CD4-positive, alpha-beta memory T cell (primary cell): ENCODE measurements around the gene BZW1. TPM values are rescaled to one million over a fixed set of nuclear protein-coding genes. Genes with fewer than 3 reads are reported as not detected.

Experiments used
- CTCF ChIA-PET: fragments of 350-600 bp; sonication (Branson Sonifier 250); formaldehyde crosslinking; loops from one replicate; lab custom pipeline; 2021; ENCODE audit warnings: inconsistent platforms; ENCODE audit not compliant: partially characterized antibody; lab: Charles Lee
- POLR2A ChIA-PET: fragments of 350-600 bp; sonication (Branson Sonifier 250); formaldehyde crosslinking; loops from one replicate; lab custom pipeline; 2021; ENCODE audit not compliant: partially characterized antibody; lab: Charles Lee
- DNase-seq, 5 donors: peaks; one replicate each; pipeline versions ENCODE4 v3.0.0 to v3.0.0-alpha.2; 2020 to 2022; ENCODE audit warnings: mixed read lengths in 1 of 5
- H3K27ac ChIP-seq: one replicate; pipeline ENCODE4 v1.7.0; 2013; ENCODE audit warnings: low read depth, low read length
- H3K27me3 ChIP-seq: 2 replicates; pipeline ENCODE4 v1.7.0; 2013; ENCODE audit warnings: mild to moderate bottlenecking, low read length, moderate library complexity; ENCODE audit not compliant: insufficient read depth
- H3K36me3 ChIP-seq: 2 replicates; pipeline ENCODE4 v1.7.0; 2013; ENCODE audit warnings: mild to moderate bottlenecking, low read length, moderate library complexity; ENCODE audit not compliant: insufficient read depth
- H3K4me1 ChIP-seq: 2 replicates; pipeline ENCODE4 v1.7.0; 2013; ENCODE audit warnings: mild to moderate bottlenecking, low read length, moderate library complexity; ENCODE audit not compliant: insufficient read depth
- H3K4me3 ChIP-seq, 2 donors: one replicate each; pipeline ENCODE4 v1.7.0; 2013; ENCODE audit warnings: low read length in 2 of 2, mild to moderate bottlenecking in 1 of 2
- H3K9me3 ChIP-seq, 2 donors: one replicate each; pipeline ENCODE4 v1.7.0; 2013; ENCODE audit warnings: low read length in 2 of 2, control low read depth in 1 of 2; ENCODE audit not compliant: control insufficient read depth in 1 of 2
- H3K27ac Mint-ChIP-seq, 7 donors: one replicate each; pipeline ENCODE4 v1.8.0; 2020 to 2021; ENCODE audit warnings: mixed read lengths in 7 of 7, mild to moderate bottlenecking in 6 of 7, inconsistent platforms in 3 of 7, moderate library complexity in 3 of 7
- H3K27me3 Mint-ChIP-seq, 2 donors: one replicate each; pipeline ENCODE4 v1.8.0; 2020 to 2021; ENCODE audit warnings: mixed read lengths in 2 of 2
- H3K36me3 Mint-ChIP-seq, 2 donors: one replicate each; pipeline ENCODE4 v1.8.0; 2020 to 2021; ENCODE audit warnings: mixed read lengths in 2 of 2, inconsistent platforms in 1 of 2, mild to moderate bottlenecking in 1 of 2
- H3K4me1 Mint-ChIP-seq, 4 donors: one replicate each; pipeline ENCODE4 v1.8.0; 2020 to 2021; ENCODE audit warnings: mixed read lengths in 4 of 4, mild to moderate bottlenecking in 1 of 4
- H3K4me3 Mint-ChIP-seq, 8 donors: one replicate each; pipeline ENCODE4 v1.8.0; 2020 to 2021; ENCODE audit warnings: mixed read lengths in 8 of 8, mild to moderate bottlenecking in 7 of 8, moderate library complexity in 6 of 8, inconsistent platforms in 3 of 8
- H3K9me3 Mint-ChIP-seq, 8 donors: one replicate each; pipeline ENCODE4 v1.8.0; 2020 to 2021; ENCODE audit warnings: mixed read lengths in 8 of 8, mild to moderate bottlenecking in 5 of 8, inconsistent platforms in 3 of 8, moderate library complexity in 1 of 8
- intact Hi-C: fragments of 100-400 bp; cut with micrococcal nuclease; formaldehyde crosslinking; loops from one replicate; pipeline ENCODE4 v1.15.1; 2023
- polyA plus RNA-seq, 2 donors: library from polyadenylated mRNA; unstranded; fragments of 300-500 nt; fragmentation: Illumina TruSeq; gene quantifications; one replicate each; pipeline ENCODE4 v1.2.3, GENCODE V29; 2021
- total RNA-seq, 2 experiments: library from RNA; stranded (reverse); gene quantifications; one replicate each; pipeline ENCODE4 v1.2.3, GENCODE V29; 2021

Gene BZW1
- total and polyA plus RNA-seq, 4 experiments from 2014 or later, result 126 to 257 (median 165) TPM

DNA sequence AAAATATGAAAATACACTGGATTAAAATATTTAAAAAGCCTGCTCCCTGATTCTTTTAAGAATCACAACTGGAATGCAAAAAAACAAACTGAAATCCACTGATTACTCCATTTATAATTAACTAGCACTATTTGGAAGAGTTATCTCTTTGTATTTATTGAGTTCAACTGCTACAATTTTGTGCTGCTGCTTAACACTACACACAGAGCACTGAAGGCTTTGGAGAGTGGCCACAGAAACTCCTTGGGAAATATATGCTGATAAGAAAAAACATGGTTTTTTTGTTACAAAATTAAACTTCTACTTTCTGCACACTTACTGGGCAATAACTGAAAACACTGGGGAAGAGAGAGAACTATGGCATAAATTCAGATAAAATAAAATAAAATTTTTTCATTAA is 19.8 kb upstream of the BZW1 start:
- no peak overlapping the region for H3K4me3 ChIP-seq
- no peaks in the 10 kb centered on the region for H3K36me3 Mint-ChIP-seq
- no peaks in the 10 kb centered on the region for H3K9me3 ChIP-seq
- H3K4me1 Mint-ChIP-seq, result peaks cover 0 to 1% (median 0%) of the 10 kb centered on the region in 4 donors
- intact Hi-C loops, result no loop called here
- H3K36me3 ChIP-seq, result no peaks in the 10 kb centered on the region
- H3K27ac ChIP-seq, result no peak overlapping the region
- POLR2A ChIA-PET, result no interaction called here
- no peak for DNase-seq
- peaks cover 3 to 5% of the 10 kb centered on the region in 2 donors for H3K27me3 Mint-ChIP-seq
- H3K4me3 Mint-ChIP-seq, result no peak overlapping the region
- H3K4me1 ChIP-seq, result no peaks in the 10 kb centered on the region
- no peaks in the 10 kb centered on the region for H3K27me3 ChIP-seq
- H3K9me3 Mint-ChIP-seq, result no peaks in the 10 kb centered on the region
- H3K27ac Mint-ChIP-seq, result no peak overlapping the region
- CTCF ChIA-PET, result no interaction called here

DNA sequence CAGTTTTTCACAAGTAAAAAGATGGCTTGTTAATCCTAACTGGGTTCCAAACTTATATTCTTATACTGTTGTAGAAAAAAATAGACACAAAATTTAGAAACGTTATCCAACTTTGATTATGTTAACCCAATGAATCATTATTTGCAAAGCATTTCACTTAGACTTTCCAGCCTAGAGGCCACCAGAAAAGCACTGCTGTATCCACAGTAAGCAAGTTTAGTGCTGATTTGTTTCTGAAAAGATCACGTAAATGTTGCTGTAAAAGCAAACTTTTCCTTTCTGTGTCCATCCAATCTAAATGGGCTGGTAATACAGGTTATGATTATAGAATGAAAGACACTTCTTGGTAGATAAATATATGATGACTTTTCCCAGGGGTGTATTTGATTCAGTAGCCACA is 17.6 kb upstream of the BZW1 start:
- Histone ChIP-seq H3K27me3 (no peaks in the 10 kb centered on the region), H3K9me3 (no peaks in the 10 kb centered on the region), H3K4me3 (no peak overlapping the region), H3K27ac (no peak overlapping the region), H3K4me1 (no peaks in the 10 kb centered on the region), H3K36me3 (no peaks in the 10 kb centered on the region)
- no peak for DNase-seq
- H3K4me3 Mint-ChIP-seq, result no peak overlapping the region
- no peaks in the 10 kb centered on the region for H3K4me1 Mint-ChIP-seq
- peaks cover 1 to 5% of the 10 kb centered on the region in 2 donors for H3K27me3 Mint-ChIP-seq
- no peak overlapping the region for H3K27ac Mint-ChIP-seq
- POLR2A ChIA-PET, result no interaction called here
- CTCF ChIA-PET, result no interaction called here
- H3K9me3 Mint-ChIP-seq, result no peaks in the 10 kb centered on the region
- H3K36me3 Mint-ChIP-seq, result no peaks in the 10 kb centered on the region
- intact Hi-C loops, result no loop called here

DNA sequence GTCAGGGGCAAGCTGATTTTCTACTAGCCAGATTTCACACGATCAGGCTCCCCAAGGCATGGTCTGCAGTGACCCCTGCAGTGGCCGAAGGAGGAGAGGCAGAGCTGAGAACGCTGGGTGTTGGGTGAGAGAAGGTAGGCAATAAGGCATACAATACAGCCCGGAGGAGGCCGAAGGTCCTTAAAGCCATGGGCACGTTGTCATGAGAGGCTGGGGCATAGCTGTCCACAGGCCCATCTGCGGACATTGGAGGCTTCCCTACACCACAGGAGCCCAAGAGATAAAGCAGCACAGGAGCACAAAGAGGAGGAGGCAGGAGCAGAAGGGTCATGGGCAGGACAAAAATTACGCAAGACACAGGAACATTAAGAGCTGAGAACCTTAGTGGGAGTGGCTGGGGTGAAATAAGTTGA is 16.7 kb upstream of the BZW1 start:
- peak overlapping the region in 1 of 7 donors; percentile 64 for H3K27ac Mint-ChIP-seq
- no peaks in the 10 kb centered on the region for H3K4me1 Mint-ChIP-seq
- no peaks in the 10 kb centered on the region for H3K4me1 ChIP-seq
- intact Hi-C loops, result no loop called here
- H3K27ac ChIP-seq, result no peak overlapping the region
- H3K9me3 ChIP-seq, result no peaks in the 10 kb centered on the region
- no peak overlapping the region for H3K4me3 ChIP-seq
- H3K9me3 Mint-ChIP-seq, result no peaks in the 10 kb centered on the region
- H3K4me3 Mint-ChIP-seq, result no peak overlapping the region
- no peaks in the 10 kb centered on the region for H3K27me3 ChIP-seq
- DNase-seq, result no peak
- peaks cover 1 to 4% of the 10 kb centered on the region in 2 donors for H3K27me3 Mint-ChIP-seq
- no peaks in the 10 kb centered on the region for H3K36me3 ChIP-seq
- ChIA-PET POLR2A (no interaction called here), CTCF (no interaction called here)
- no peaks in the 10 kb centered on the region for H3K36me3 Mint-ChIP-seq

DNA sequence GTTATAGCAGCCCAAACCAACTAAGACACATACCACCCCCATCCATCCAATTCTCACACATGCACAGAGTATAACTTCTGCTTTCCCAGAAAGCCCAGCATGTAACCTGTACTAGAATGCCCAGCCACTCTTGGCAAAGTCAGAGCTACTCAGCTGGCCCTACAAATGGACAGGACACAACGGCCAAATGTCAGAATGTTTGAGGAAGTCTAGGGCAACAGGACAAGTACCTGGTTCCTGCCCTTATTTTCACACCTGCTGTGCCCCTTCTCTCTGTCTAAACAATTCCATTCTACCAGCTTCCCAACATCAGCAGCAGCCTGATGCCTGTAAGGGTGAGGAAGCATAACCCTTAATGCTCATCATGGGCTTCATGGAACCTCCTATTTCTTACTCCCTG is 15.1 kb upstream of the BZW1 start:
- Mint-ChIP-seq H3K27me3 (no peaks in the 10 kb centered on the region), H3K36me3 (no peaks in the 10 kb centered on the region), H3K27ac (no peak overlapping the region), H3K4me1 (no peaks in the 10 kb centered on the region), H3K4me3 (no peak overlapping the region), H3K9me3 (peaks cover 0 to 2% (median 0%) of the 10 kb centered on the region in 8 donors)
- CTCF ChIA-PET, result interaction anchor here (1.2 kb wide), 1 partner anchor 11 kb away, joined by 3 read pairs; no protein-coding TSS in a partner anchor
- intact Hi-C loops, result no loop called here
- Histone ChIP-seq H3K27ac (no peak overlapping the region), H3K4me1 (no peaks in the 10 kb centered on the region), H3K9me3 (no peaks in the 10 kb centered on the region), H3K27me3 (no peaks in the 10 kb centered on the region), H3K4me3 (no peak overlapping the region), H3K36me3 (no peaks in the 10 kb centered on the region)
- no peak for DNase-seq
- POLR2A ChIA-PET, result interaction anchor here (1.5 kb wide), 1 partner anchor 14 kb away, joined by 5 read pairs; no protein-coding TSS in a partner anchor

- no peaks in the 10 kb centered on the region for H3K4me1 ChIP-seq
- Mint-ChIP-seq H3K27me3 (peaks cover 0 to 1% of the 10 kb centered on the region in 2 donors), H3K36me3 (no peaks in the 10 kb centered on the region), H3K4me3 (no peak overlapping the region), H3K4me1 (no peaks in the 10 kb centered on the region), H3K9me3 (peaks cover 0 to 3% (median 0%) of the 10 kb centered on the region in 8 donors), H3K27ac (no peak overlapping the region)
- CTCF ChIA-PET, result interaction anchor here (1.2 kb wide), 1 partner anchor 11 kb away, joined by 3 read pairs; no protein-coding TSS in a partner anchor
- no peak for DNase-seq
- intact Hi-C loops, result no loop called here
- H3K27me3 ChIP-seq, result no peaks in the 10 kb centered on the region
- H3K36me3 ChIP-seq, result no peaks in the 10 kb centered on the region
- H3K9me3 ChIP-seq, result no peaks in the 10 kb centered on the region
- H3K27ac ChIP-seq, result no peak overlapping the region
- POLR2A ChIA-PET, result interaction anchor here (1.5 kb wide), 1 partner anchor 14 kb away, joined by 5 read pairs; no protein-coding TSS in a partner anchor
- no peak overlapping the region for H3K4me3 ChIP-seq
Measured at GRCh38 chr2:200797242-200797770, 14.4 kb upstream of the BZW1 start.

GRCh38 chr2:200798514-200798913 is 13.2 kb upstream of the BZW1 start:
- no peak overlapping the region for H3K27ac Mint-ChIP-seq
- H3K4me3 Mint-ChIP-seq, result no peak overlapping the region
- ChIA-PET POLR2A (no interaction called here), CTCF (no interaction called here)
- H3K27me3 ChIP-seq, result no peaks in the 10 kb centered on the region
- no peak overlapping the region for H3K4me3 ChIP-seq
- no peaks in the 10 kb centered on the region for H3K36me3 Mint-ChIP-seq
- peaks cover 0 to 1% of the 10 kb centered on the region in 2 donors for H3K27me3 Mint-ChIP-seq
- H3K36me3 ChIP-seq, result no peaks in the 10 kb centered on the region
- no peak for DNase-seq
- no peak overlapping the region for H3K27ac ChIP-seq
- H3K4me1 ChIP-seq, result no peaks in the 10 kb centered on the region
- peaks cover 0 to 3% (median 0%) of the 10 kb centered on the region in 8 donors for H3K9me3 Mint-ChIP-seq
- no peaks in the 10 kb centered on the region for H3K9me3 ChIP-seq
- intact Hi-C loops, result no loop called here
- H3K4me1 Mint-ChIP-seq, result no peaks in the 10 kb centered on the region

GRCh38 chr2:200800458-200800857 is 11.3 kb upstream of the BZW1 start:
- POLR2A ChIA-PET, result no interaction called here
- H3K27me3 Mint-ChIP-seq, result peaks cover 0 to 1% of the 10 kb centered on the region in 2 donors
- H3K4me3 Mint-ChIP-seq, result no peak overlapping the region
- Histone ChIP-seq H3K36me3 (no peaks in the 10 kb centered on the region), H3K4me1 (no peaks in the 10 kb centered on the region), H3K9me3 (no peaks in the 10 kb centered on the region), H3K27ac (no peak overlapping the region), H3K27me3 (no peaks in the 10 kb centered on the region), H3K4me3 (no peak overlapping the region)
- no peaks in the 10 kb centered on the region for H3K4me1 Mint-ChIP-seq
- no peaks in the 10 kb centered on the region for H3K36me3 Mint-ChIP-seq
- CTCF ChIA-PET, result no interaction called here
- H3K9me3 Mint-ChIP-seq, result peaks cover 0 to 3% (median 0%) of the 10 kb centered on the region in 8 donors
- H3K27ac Mint-ChIP-seq, result no peak overlapping the region
- DNase-seq, result no peak
- intact Hi-C loops, result no loop called here
